PFSK-1 (cell line): Measurements from ENCODE around the gene SLC39A11.

Experiments used
- POLR2AphosphoS5 ChIP-seq: IDR thresholded peaks from 2 replicates; pipeline ENCODE4 v1.6.1; 2012; ENCODE audit warnings: low read depth, mild to moderate bottlenecking, control low read depth, low read length, moderate library complexity
- REST ChIP-seq, 2 experiments: IDR thresholded peaks; 2 replicates each; pipeline versions ENCODE4 v1.6.1 to v1.8.0; 2011 to 2012; ENCODE audit warnings: low read depth in 2 of 2, low read length in 2 of 2, control low read depth in 1 of 2, inconsistent platforms in 1 of 2, mild to moderate bottlenecking in 1 of 2, moderate library complexity in 1 of 2; ENCODE audit not compliant: insufficient read depth in 1 of 2

- no peak for TF ChIP-seq POLR2AphosphoS5
- no peak for TF ChIP-seq REST (IDR thresholded peaks at IDR 0.05; ENCODE audit: insufficient read depth in 1 of 2, low read depth in 2 of 2, low read length in 2 of 2)
Measured at GRCh38 chr17:72891627-72892026, 200.9 kb downstream of the SLC39A11 start.
